GM21737 (cell line): ENCODE data around the gene CELSR2.

Source experiments
- ATAC-seq: cut with Tn5 transposase; IDR thresholded peaks from one replicate; pipeline ENCODE4 v1.9.1; 2021; ENCODE audit warnings: mild to moderate bottlenecking, moderate library complexity; ENCODE audit not compliant: unreplicated experiment

CELSR2 gene

GRCh38 chr1:109251277-109252166 lies 2.2 kb downstream of the CELSR2 start:
- no peak for ATAC-seq

DNA sequence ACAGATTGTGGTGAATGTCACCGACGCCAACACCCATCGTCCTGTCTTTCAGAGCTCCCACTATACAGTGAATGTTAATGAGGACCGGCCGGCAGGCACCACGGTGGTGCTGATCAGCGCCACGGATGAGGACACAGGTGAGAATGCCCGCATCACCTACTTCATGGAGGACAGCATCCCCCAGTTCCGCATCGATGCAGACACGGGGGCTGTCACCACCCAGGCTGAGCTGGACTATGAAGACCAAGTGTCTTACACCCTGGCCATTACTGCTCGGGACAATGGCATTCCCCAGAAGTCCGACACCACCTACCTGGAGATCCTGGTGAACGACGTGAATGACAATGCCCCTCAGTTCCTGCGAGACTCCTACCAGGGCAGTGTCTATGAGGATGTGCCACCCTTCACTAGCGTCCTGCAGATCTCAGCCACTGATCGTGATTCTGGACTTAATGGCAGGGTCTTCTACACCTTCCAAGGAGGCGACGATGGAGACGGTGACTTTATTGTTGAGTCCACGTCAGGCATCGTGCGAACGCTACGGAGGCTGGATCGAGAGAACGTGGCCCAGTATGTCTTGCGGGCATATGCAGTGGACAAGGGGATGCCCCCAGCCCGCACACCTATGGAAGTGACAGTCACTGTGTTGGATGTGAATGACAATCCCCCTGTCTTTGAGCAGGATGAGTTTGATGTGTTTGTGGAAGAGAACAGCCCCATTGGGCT lies 3.0 kb downstream of the CELSR2 start:
- ATAC-seq = no peak

- no peak for ATAC-seq
Measured at GRCh38 chr1:109252893-109253802, 3.8 kb downstream of the CELSR2 start.

GRCh38 chr1:109253803-109254620 lies 4.7 kb downstream of the CELSR2 start:
- no peak for ATAC-seq

DNA sequence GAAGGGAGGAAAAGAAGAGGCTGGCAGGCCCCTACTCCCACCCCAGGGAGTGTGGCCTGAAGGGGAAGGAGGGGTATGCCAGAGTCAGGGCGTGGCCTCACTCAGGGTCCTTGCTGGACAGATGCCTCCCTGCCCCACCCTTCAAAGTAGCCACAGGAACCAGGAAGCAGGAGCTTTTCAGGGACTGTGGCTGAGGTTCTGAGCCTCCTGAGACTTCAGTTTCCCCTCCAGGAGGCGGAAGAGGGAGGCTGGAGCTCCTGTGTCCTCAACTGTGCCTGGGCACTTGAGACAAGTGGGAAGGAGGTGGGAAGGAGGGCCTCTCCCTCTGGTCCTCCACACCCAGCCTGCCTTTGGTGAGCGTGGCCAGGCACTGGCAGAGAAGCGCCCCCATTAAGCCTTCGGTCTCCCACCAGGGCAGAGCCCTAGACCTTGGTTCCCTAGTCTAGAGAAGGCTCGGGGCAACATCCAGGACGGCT lies 5.3 kb downstream of the CELSR2 start:
- no peak for ATAC-seq

DNA sequence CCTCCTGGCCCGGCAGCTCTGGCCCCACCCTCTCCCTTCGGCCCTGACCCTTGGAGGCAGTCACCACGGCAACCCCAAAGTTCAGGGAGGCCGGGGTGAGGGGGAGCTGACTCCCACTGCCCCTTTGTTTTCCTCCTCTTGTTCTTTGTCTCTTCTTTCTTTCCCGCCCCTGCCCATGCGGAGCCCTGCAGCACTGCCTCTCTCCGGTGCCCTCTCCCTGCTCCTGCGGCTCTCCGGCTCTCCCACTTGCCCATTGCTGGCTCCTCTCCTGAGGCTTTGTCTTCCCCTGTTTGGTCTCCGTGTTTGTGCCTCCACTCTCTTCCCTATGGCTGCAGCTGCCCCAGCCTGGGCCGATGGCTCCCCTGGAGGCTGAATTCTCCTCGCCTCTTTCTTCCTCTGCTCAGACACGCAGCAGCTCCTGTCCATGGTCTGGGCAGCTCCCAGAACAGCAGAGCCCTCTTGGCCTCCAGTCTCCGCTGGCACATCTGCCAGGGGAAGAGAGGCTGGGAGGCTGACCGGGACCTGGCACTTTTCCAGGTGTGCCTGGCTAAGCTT lies 5.8 kb downstream of the CELSR2 start:
- no peak for ATAC-seq

- no peak for ATAC-seq
Measured at GRCh38 chr1:109255678-109256077, 6.3 kb downstream of the CELSR2 start.

GRCh38 chr1:109256085-109256484 lies 6.7 kb downstream of the CELSR2 start:
- no peak for ATAC-seq

- no peak for ATAC-seq
Measured at GRCh38 chr1:109256971-109257681, 7.8 kb downstream of the CELSR2 start.

DNA sequence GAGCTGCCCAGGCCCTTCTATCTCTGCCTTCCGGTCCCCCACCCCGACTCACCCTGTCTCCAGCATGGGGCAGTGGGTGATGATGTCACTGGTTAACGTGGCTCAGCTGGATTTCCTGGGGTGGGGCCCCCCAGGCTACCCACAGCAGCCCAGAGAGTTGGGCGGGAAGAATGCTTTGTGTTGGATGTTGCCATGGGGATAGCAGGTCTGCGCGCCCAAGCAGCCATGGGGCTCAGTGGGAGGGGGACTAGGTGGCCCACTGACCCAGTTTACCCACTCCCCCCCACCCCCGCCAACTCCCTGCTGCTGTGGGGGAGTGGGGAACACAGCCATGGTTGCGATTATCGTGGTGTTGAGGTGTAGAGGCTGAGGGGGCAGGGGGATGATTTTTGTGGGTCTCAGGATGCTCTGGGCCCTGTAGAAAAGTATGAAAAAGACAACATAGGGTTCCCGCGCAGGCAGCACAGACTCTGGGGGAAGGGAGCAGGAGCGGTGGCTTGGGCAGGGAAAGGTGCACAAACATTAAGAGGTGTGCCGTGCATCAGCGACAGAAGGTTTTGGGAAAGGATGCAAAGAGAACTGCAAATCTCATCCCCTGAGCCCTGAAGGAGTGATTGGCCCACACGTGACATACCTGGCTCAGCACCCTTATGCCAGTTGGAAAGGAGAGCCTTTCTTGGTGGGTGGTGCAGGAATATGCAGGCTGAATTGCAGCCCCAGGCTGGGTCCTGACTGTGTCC lies 8.5 kb downstream of the CELSR2 start:
- ATAC-seq = no peak

- no peak for ATAC-seq
Measured at GRCh38 chr1:109258481-109259466, 9.4 kb downstream of the CELSR2 start.

DNA sequence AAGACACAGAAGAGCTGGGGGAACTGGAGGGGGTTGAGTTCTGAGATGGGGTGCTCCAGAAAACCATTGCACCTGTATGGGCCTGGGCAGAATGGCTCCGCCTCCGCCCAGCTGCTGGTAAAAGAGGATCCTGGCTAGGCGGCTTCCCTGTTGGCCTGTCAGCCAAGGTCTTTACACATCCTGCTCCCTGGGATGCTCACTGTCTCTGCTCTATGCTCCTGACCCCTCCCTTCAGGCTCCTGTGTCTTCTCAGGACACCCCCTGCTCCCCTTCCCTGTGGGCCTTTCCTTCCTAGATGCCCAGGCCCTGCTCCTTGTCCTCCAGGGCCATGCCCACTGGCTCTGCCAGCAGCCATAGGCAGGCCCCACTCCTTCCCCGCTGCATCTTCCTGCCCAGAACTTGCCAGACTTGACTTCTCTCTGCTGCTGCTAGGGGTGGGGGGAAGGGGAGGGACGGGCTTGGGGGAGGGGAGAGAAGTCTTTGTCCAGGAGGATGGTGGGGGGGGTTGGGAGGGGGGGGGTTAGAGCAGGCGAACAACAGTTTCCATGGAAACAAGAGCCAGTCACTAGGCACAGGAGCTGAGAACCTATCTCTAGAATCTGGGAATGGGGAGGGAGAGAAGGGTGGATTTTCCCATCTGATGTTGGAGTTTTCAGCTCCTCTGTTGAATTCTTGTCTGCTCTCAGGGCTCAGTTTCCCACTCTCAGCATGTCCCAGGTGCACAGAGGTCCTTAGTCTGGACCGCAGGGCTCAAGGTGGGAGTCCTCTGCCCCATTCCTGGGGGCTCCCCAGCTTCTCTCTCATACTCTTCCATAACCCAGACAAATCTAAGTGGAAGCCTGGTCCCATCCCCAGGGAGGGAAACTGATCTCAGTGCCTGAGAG lies 10.6 kb downstream of the CELSR2 start:
- ATAC-seq = no peak

GRCh38 chr1:109261006-109261405 lies 11.7 kb downstream of the CELSR2 start:
- ATAC-seq = no peak

GRCh38 chr1:109261578-109261977 lies 12.2 kb downstream of the CELSR2 start:
- no peak for ATAC-seq

DNA sequence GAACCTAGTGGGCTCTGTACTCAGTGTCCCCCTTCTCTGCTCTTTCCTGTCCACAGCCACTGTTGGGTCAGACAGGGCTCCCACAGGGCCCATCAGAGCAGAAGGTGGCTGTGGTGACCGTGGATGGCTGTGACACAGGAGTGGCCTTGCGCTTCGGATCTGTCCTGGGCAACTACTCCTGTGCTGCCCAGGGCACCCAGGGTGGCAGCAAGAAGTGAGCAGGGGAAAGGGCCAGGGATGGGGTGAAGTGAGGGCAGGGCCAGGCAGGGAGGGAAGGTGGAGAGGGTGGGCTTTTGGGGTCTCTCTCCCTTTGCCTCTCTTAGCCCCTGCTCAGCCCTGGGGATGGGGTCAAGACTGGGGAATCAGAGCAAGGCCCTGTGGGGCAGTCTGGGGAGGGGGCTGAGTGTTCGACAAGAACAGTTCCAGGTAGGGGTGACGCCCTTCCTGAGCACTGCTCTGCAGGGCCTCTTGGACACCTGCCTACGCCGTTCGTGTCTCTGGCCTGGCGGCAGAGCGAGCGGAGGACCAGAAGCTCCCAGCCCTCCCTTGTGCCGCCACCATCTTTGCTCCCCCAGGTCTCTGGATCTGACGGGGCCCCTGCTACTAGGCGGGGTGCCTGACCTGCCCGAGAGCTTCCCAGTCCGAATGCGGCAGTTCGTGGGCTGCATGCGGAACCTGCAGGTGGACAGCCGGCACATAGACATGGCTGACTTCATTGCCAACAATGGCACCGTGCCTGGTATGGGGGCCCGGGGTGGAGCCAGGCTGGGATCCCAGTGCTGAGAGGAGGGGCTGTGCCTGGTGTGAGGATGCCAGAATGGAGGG lies 13.1 kb downstream of the CELSR2 start:
- no peak for ATAC-seq

GRCh38 chr1:109263234-109263596 lies 13.9 kb downstream of the CELSR2 start:
- ATAC-seq = no peak
